GM18858 (cell line): Measurements from ENCODE around the gene TPO.

Source experiments
- ATAC-seq: cut with Tn5 transposase; IDR thresholded peaks from one replicate; pipeline ENCODE4 v1.9.1; 2021; ENCODE audit not compliant: unreplicated experiment

The TPO gene

DNA sequence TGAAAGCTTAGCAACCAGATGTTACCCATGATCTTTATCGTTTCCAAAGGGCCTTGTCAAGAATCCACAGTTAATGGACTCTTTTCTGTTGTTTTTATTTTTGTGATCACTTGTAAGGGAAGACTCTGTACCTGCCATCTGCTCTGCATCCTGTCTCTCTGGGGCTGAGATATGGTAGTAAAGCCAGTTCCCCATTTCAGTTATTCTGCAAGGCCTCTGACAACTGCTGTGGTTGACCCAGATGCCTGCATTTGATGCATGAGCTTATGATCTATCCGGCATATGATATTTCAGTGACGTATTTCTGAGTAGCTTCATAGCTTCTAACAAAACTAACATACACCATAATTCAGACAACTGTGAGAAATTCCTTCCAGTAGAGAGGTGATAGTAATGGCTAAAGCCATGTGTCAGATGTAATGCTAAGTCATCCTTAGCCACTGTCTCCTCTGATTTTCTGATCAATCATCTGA, 105.1 kb downstream of the TPO start:
- ATAC-seq, result no peak

DNA sequence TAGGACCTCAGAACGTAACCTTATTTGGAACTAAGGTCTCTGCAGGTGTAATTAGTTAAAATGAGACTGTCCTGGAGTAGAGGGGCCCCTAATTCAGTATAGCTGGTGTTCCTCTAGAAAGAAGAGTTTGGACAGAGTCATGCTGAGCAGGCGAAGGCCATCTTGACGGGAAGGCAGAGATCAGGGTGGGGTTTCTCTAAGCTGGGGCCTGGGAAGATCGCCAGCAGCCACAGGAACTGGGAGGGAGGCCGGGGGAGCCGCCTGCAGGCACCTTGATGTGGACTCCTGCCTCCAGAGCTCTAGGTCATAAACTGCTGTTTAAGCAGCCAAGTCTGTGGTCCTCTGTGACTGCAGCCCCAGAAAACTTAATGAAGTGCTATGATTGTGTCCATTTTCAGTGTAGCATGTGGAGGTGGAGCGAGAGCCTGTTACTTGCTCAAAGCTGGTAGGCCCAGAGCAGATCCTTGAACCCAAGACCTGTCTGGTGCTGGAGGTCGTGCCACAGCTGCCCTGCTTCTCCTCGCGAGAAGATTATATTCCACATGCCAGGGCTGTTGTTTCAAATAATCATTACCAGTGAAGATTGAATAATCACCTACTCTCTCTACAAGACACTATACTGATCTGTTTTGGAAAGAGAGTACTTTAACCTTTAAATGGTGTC, 105.7 kb downstream of the TPO start:
- no peak for ATAC-seq

DNA sequence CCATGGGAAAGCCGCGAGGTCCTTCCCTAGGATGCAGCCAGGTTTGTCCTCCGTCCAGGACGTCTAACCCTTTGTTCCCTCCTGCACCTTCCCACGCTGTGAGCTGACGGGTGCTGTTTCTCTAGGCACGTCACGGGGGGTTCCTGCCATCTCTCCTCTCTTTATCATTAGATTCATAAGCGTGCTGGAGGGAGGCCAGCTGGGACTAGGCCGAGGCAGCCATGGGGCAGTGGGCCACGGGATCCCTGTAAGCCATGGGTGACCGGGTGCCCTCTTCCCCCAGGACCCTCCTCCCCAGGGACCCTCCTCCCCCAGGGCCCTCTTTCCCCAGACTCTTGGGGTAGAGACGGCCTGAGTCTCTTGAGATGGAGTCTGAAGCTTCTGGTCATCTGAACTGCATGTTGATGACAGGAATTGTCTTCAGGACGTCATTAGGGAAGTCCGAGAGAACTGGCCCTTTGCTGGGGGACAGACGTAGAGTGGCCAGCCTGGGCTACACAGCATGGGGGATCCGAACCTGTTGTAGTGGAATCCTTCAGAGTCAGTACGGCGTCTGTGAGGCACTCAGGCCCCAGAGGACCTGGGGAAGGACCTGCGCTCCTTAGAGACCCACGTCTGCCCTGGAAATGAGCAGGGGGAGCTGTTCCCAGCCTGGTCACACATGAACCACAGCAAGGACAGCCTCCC, 108.1 kb downstream of the TPO start:
- ATAC-seq, result no peak

DNA sequence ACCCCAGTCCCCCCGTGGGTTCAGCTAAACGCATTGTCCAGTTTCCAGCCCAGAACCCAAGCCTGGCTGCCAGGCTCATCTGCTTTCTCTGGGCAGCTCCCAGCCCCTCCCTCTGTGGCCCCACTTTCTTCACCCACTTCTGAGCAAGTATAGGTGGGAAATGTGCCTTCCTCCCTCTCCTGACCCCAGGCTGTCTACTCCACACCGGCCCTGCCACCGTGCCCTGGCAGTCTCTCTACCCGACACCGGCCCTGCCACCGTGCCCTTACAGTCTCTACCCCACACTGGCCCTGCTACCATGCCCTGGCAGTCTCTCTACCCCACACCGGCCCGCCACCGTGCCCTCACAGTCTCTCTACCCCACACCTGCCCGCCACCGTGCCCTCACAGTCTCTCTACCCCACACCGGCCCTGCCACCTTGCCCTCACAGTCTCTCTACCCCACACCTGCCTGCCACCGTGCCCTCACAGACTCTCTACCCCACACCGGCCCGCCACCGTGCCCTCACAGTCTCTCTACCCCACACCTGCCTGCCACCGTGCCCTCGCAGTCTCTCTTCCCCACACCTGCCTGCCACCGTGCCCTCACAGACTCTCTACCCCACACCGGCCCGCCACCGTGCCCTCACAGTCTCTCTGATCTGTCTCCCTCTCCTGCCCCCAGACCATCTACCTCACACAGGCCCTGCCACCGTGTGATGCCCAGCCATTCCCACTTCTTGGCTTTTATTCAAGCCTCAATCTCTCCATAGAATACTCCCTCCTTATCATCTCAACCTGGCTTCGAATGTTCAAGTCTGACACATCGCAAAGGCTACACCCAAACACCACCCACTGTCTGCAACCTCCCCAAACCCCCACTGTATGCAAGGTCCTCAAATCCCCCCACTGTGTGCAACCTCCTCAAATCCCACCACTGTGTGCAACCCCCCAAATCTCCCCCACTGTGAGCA, 108.9 kb downstream of the TPO start:
- no peak for ATAC-seq

DNA sequence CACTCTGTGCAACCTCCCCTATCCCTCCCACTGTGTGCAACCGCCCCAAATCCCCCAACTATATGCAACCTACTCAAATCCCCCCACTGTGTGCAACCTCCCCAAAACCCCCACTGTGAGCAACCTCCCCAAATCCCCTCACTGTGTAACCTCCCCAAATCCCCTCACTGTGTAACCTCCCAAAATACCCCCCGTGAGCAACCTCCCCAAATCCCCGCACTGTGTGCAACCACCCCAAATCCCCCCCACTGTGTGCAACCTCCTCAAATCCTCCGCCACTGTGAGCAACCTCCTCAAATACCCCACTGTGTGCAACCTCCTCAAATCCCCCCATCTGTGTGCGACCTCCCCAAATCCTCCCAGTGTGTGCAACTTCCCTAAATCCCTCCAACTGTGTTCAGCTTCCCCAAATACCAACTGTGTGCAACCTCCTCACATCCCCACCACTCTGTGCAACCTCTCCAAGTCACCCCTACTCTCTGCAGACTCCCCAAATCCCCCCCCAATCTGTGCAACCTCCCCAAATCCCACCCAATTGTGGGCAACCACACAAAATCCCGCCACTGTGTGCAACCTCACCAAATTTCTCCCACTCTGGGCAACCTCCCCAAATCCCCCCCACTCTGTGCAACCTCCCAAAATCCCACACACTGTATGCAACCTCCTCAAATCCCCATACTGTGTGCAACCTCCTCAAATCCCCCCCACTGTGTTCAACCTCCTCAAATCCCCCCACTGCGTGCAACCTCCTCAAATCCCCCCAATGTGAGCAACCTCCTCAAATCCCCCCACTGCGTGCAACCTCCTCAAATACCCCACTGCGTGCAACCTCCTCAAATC, 114.1 kb downstream of the TPO start:
- ATAC-seq, result no peak

DNA sequence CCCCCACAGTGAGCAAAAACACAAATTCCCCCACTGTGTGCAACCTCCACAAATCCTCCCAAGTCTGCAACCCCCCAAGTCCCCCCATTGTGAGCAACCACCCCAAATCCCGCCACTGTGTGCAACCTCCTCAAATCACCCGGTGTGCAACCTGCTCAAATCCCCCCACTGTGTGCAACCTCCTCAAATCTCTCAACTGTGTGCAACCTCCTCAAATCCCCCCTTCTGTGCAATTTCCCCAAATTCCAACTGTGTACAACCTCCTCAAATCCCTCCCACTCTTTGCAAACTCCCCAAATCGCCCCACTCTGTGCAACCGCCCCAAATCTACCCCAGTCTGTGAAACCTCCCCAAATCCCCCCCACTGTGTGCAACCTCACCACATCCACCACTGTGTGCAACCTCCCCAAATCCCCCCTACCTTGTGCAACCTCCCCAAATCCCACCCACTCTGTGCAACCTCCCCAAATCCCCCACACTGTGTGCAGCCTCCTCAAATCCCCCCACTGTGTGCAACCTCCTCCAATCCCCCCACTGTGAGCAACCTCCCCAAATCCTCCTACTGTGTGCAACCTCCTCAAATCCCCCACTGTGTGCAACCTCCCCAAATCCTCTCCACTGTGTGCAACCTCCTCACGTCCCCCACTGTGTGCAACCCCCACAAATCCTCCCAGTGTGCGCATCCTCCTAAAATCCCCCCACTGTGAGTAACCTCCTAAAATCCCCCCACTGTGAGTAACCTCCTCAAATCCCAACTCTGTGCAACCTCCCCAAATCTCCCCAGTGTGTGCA, 115.2 kb downstream of the TPO start:
- no peak for ATAC-seq

DNA sequence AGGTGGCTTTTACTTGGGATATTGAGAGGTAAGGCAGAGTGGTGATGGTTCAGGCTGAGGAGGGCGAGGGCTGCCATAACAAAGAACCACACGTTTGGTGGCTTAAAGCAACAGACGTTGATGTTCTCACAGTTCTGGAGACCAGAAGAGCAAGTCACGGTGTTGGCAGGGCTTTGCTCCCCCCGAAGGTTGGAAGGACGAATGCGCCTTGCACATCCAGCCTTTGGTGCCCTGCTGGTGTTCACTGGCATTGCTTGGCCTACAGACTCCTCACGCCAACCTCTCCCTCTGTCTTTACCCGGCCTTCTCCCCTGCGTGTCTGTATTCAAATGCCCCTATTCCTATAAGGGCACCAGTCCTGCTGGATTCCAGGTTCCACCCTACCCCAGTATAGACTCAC, 125.4 kb downstream of the TPO start:
- ATAC-seq, result no peak

DNA sequence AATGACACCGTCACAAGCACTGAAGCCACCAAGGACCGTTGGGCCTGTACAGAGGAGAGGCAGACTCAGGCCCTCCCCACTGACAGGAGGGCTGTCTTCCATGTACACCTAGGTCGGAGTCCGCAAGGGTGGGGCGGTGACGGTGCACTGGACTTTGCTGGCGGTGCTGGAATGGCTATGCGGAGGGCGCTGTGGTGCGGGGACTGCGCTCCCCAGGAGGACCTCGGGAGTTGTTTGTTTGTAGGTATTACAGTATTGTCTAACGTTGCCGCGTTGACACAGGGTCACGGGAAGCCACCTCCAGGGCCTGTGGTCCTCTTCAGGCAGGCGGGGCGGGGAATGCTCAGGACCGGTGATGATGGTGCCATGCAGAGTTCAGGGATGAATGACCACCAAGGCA, 126.2 kb downstream of the TPO start:
- ATAC-seq, result no peak

DNA sequence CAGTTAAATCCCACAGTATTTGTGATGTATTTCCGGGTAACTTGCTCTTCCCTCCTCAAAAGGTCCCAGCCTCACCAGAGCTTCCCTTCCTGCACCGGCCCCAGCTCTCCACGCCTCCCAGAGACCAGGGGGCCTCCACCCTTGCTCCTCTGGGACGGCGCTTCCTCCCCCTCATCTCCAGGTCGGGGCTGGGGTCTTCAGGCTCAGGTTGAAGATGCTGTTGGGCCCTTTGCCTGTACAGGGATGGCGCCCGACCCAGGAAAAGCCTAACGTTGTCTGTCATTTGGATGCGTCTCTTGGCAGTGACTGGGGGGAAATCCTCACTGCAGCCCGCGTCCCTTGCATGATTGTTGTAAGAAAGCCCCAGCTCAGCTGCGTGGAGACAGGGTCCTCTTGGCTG, 126.7 kb downstream of the TPO start:
- ATAC-seq, result no peak

DNA sequence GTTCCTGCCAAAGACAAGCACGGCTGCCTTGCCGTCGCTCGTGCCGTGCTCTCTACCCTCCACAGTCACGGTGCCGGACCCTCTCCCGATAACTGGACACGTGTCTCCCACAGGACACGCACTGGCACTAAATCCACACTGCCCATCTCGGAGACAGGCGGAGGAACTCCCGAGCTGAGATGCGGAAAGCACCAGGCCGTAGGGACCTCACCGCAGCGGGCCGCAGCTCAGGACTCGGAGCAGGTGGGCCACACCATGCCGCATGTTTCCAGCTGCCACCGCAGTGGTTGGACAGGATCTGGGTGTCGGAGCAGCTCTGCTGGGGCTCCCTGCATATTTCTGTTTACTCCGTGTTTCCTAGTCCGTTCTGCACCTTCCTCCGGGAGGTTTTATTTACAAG, 127.2 kb downstream of the TPO start:
- no peak for ATAC-seq

DNA sequence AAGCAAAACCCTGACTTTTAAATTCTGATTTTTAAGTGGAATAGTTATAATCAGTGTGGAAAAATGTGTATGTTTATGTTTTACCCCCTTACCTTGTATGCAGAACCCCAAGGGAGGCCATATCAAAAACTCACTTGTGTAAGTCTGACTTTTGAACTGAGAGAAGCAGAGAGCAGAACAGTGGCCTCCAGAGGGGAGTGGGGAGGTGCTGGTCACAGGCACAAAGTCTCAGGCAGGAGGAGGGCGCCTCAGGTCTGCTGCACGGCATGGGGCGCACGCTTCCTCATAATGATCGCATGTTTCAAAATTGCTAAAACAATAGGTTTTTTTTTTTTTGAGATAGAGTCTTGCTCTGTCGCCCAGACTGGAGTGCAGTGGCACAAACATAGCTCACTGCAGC, 127.8 kb downstream of the TPO start:
- ATAC-seq, result no peak

DNA sequence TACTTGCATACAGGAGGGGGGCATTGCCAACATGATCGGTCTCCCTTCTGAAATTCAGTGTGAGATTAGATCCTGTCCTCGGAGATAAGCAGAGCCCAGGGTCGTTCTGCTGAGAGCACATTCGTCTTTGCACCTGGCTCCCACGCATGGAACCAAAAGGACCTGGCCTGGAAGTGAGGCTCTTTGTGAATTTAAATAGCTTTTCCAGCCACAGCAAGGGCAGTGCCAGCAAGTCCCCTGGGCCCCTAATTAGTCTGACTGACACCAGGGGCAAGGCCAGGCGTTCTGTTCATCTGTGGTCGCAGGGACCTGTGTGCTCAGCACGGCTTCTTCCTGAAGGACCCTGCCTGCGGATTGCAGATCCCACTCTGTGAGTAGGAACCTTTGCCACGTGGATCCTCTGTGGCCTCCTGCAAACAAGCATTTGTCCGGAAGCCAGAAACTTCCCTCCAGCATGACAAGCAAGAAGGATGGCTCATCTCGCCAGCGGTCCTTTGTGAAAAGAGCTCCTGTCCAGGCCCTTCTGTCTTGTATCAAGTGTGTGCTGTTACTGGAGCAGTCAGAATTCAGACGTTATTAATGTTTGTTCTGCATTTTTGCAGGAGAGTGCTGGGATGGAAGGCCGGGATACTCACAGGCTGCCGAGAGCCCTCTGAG, 128.7 kb downstream of the TPO start:
- no peak for ATAC-seq

DNA sequence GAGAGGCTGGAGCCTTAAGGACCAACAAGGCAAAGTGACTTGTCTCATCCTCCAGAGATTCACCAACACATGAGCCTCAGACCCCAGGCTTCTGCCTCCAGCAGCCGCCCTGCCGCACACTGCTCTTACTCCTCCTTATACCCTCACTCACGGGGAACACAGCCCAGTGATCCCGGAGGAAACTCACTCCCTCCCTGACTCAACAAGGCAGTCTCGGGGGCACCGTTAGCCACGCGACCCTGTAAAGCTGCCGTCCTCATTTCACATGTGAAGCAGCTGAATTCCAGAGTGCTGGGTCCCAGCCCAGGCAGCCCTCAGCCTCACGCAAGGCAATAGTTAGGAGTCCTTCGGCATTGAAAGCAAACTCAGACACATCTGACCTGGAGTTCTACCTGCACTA, 129.7 kb downstream of the TPO start:
- no peak for ATAC-seq

DNA sequence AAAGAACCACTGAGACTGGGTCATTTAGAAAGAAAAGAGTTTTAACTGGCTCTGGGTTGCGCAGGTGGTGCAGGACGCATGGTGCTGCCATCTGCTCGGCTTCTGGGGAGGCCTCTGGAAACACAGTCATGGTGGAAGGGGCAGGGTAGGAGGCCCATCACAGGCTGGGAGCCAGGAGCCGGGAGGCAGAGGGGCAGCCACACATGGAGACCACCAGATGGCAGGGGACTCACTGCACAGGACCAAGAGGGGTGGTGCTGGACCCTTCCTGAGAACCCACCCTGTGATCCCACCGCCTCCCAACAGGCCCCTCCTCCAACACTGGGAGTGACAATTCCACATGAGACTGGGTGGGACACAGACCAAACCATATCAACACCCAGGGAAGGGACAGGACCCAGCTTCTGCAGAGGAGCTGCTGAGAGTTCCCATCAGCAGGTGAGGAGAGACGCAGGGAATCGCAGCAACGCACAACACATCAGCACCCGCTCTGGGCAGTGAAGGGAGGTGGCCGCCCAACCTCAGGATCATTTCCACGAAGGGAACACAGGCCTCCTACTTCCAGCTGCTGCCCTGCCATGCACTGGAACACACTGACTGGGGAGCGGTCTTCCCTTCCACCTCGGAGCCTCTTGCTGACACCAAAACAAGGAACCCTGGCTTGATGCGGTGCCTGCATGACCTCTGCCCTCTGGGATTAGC, 130.7 kb downstream of the TPO start:
- ATAC-seq, result no peak

DNA sequence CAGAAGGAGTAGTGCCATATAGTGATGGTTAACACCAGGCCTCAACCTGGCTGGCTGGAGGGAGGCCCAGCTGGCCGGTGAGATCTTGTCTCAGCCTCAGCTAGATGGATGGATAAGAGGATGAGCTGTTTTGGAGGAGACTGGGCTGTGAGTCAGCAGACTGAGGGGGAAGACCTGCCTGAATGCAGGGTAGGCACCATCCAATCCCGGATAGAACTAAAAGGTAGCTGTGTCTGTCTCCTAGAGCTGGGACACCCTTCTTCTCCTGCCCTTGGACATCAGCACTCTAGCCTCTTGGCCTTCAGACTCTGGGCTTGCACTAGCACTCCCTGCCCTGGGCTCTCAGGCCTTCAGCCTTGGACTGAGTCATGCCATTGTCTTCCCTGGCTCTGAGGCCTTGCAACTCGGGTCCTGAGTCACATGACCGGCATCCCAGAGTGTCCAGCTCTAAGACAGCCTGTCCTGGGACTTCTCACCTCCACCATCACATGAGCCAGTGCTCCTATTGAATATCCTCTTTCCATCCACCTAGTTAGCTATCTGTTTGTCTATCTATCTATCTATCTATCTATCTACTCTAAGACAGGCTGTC, 131.3 kb downstream of the TPO start:
- no peak for ATAC-seq

DNA sequence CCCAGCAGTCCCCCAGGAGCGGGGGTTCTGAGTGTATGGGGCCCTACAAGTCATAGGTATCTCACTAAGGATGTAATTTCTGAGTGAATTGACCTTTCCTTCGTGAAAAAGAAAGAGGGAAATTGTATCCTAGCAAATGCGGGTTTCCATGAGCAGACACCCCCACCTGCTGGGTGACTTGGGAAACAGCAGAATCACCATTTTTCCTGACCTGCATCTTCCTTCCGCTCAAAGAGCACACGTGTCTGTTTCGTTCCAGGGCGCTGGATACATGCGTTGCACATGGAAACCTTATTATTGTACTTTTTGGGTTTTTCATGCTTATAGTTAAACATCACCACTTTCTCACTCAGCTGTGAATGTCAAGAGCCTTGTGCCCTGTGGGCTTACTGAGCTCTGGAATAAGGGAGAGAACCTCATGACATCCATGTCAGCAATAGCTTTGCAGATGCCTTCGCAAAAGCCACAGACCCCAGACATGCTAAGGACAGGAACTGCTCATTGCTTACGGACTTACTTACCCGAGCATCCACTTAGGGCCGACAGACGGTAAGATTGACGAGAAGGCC, 132.8 kb downstream of the TPO start:
- no peak for ATAC-seq

DNA sequence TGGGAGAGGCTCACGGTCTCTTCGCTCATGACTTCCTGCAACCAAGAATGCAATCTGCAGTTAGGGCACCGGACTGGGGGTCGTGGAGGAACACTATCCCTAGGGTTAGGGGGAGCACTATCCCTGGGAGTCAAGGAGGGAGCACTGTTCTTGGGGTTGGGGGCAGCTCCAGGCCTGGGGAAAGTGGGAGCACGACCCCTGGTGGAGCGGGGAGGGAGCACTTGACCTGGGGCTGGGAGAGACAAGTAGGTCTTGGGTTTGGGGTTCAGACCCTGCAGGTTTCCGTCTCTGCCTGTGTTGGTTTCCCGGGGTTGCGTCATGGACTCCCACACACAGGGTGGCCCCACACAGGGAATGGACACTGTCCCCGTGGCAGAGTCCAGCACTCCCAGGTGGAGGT, 133.6 kb downstream of the TPO start:
- ATAC-seq, result no peak
